Measurements from ENCODE around the gene FXYD3. TPM values are rescaled to one million over a fixed set of nuclear protein-coding genes. Genes with fewer than 3 reads are reported as not detected.
"Not testable (repeated sequence)": the region's sequence is repeated elsewhere in the genome, so short reads cannot be mapped to it uniquely, and the experiment has no call there.

FXYD3 gene
- total RNA-seq, 1 experiment from 2014 or later, result not detected

DNA sequence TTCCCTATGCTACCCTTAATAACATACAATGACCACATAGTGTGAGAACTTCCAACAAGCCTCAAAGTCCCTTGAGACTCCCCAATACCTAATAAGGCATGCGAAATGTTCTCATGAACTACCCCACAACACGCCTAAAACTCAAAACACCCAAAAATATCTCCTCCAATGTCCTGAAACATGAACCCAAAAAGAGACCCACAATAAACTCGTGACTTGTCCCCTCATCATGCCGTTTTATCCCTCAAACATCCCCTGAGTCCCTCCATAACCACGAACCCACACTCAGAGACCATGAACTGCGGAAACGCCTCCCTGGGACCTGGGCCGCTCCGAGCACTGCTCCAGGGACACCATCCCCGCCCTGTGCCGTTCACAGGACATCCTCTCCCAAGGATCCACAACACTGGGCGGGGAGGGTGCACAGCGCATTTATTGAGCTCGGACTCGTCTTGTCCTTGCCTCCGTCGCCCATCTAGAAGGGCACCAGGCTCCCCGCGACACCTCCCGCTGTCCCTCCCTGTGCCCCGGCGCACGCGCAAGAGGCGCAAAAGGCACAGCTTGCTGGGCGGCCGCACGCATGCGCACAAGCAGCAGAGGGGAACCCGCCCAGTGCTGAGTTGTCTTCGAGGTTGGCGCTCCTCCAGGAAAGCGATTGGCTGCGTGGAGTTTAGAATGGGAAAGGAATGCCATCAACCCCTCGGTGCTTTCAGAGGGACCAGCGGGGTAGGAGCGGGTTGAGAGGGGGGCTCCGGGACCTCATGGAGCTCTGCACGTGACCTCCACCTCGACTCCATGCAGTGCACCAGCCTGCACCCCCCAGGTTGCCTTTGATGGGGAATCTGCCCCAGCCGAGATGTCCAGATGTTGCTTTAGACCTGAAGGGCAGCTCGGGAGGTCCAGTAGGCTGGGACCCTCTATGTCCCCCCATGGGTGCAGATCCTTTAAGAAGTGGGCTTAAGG is 8.8 kb downstream of the FXYD3 start:
- DNase-seq (ENCODE audit: low read depth), result peak; percentile 85

DNA sequence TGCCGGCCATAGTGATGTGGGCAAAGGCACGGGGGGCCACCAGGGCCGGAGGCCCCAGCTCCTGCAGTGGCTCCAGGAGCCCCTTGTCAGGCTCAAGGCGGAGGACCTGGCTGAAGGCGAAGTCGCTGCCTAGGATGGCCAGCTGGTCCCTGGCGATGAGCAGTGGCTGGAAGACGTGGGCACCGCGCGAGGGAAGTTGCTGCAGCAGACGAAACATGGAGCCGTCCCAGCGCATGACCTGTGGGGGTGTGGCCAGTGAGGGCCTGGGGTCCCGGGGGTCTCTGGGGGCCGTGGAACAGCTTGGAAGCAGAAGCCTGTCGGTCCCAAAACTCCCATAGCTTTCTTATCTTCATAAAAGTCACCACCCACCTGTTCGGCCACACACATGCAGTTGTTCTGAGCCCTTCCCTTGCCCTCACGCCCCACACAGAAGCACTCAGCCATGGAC is 9.7 kb downstream of the FXYD3 start:
- no peak for DNase-seq (ENCODE audit: low read depth)

- DNase-seq (ENCODE audit: low read depth), result no peak
Measured at GRCh38 chr19:35125749-35126623, 10.4 kb downstream of the FXYD3 start.

DNA sequence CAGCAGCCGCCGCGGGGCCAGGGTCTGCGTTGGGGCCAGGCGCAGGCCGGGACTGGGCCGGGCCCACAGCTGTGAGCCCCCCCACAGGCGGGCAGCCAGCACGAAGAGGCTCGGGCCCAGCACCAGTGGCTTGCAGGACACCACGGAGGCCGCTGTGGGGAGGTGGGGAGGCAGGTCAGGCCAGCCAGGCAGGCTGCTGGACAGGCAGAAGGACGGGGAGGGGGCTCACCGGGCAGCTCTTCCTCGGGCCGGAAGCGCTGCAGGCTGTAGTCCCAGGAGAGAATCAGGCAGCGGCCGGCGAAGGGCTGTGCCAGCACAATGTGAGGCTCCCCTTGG is 11.0 kb downstream of the FXYD3 start:
- DNase-seq (ENCODE audit: low read depth), result no peak

DNA sequence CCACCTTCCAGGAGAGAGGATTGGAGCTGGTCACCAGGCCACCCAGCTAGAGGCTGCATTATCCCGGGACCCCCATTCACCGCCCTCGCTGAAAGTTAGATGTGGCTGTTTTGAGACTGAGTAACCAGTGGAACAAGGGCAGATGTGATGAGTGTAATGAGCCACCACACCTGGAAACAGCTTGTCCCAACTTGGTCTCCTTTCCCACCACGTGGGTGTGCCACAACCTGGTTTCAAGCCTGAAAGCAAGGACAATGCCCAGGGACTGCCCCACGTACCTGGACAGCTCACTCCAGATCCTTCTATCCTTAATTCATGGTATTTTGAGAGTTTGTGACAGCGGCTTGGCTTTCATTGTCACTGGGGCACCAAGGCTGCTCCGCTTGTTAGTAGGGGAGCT is 12.2 kb downstream of the FXYD3 start:
- no peak for DNase-seq (ENCODE audit: low read depth)

DNA sequence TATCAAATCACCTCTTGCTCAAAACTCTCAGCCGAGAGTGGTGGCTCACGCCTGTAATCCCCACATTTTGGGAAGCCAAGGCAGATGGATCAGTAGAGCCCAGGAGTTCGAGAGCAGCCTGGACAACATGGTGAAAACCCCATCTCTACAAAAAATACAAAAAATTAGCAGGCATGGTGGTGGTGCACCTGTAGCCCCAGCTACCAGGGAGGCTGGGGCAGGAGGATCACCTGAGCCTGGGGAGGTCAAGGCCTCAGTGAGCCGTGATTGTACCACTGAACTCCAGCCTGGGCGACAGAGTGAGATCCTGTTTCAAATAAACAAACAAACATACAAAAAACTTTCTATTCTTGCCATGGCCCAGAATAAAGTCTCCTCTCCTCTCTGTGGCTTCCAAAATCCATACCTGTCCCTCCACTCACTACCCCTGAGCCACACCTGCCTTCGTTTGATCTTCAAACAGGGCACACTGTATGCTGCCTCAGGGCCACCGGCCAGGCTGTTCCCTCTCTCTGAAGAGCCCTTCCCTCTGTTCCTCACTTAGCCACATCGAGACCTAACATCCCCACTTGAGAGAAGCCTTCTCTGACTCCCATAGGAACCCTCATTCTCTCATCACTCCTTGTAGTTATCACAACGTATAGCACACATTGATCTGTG is 12.9 kb downstream of the FXYD3 start:
- DNase-seq (ENCODE audit: low read depth), result no peak

DNA sequence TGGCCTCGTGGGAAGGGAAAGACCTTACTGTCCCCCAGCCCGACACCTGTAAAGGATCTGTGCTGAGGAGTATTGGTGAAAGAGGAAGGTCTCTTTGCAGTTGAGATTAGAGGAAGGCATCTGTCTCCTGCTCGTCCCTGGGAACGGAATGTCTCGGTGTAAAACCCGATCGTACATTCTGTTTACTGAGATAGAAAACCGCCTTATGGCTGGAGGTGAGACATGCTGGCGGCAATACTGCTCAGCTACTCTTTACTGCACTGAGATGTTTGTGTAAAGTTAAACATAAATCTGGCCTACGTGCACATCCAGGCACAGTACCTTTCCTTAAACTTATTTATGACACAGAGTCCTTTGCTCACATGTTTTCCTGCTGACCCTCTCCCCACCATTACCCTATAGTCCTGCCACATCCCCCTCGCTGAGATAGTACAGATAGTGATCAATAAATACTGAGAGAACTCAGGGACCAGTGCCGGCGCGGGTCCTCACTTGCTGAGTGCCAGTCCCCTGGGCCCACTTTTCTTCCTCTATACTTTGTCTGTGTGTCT is 14.2 kb downstream of the FXYD3 start:
- not testable (repeated sequence) for DNase-seq (ENCODE audit: low read depth)

- no peak for DNase-seq (ENCODE audit: low read depth)
Measured at GRCh38 chr19:35130761-35131720, 15.4 kb downstream of the FXYD3 start.

- DNase-seq (ENCODE audit: low read depth), result no peak
Measured at GRCh38 chr19:35132254-35132653, 16.6 kb downstream of the FXYD3 start.

- no peak for DNase-seq (ENCODE audit: low read depth)
Measured at GRCh38 chr19:35133826-35134225, 18.2 kb downstream of the FXYD3 start.

DNA sequence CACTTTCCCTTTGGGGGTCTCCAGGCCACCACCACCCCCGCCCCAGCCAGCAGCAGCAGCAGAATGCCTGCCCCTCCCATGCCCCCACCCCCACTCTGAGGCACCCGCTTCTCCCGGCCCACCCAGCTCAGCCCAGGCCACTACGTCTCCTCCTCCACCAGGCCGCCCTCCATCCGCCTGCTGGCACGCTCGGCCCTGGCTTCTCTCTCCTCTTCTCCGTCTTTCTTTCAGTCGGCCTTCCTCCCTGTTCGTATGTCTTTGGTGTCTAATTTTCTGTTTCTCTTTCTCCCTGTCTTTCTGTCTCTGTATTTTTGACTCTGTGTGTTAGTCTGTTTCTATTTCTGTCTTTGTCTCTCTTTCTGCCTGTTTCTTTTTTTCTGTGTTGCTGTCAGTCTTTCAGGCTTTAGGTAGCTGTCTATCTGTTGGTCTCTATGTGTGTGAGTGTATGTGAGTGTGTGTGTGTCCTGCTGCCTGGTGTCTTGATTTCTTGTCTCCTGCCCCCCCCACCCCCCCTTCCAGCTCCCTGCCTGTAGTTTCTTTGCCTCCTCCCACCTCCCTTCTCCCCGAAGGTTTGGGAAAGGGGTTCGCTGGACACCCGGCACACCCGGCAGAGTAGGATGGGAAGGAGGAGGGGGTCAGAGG is 19.1 kb downstream of the FXYD3 start, which contains the start of gene LGI4:
TSS of gene LGI4 (minus strand) at position 459 of the 642 bp plus-strand sequence. CDS start at position 80, 379 bp downstream.
- no peak for DNase-seq (ENCODE audit: low read depth)

DNA sequence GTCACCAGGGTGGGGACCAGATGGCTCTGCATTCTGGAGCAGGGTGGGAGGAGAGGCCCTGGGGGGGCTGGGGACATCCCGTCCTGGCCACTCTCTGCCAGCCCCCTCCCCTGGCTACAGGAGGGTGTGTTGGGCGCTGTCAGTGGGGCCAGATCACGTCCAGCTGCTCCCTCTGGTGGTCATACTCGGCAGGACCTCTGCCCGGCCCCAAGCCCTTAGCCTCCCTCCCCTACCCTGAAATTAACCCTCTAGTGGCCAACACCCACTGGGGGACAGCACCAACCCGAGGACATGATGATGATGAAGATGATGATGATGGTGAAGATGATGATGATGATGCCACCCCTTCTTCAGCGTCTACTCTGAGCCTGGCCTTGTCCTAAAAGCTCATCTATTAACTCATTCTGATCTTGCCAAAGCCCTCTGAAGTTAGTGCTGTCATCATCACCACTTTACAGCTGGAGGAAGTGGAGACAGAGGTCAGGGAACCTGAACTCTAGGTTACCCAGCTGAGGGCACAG is 19.8 kb downstream of the FXYD3 start:
- DNase-seq (ENCODE audit: low read depth), result peak; percentile 38

DNA sequence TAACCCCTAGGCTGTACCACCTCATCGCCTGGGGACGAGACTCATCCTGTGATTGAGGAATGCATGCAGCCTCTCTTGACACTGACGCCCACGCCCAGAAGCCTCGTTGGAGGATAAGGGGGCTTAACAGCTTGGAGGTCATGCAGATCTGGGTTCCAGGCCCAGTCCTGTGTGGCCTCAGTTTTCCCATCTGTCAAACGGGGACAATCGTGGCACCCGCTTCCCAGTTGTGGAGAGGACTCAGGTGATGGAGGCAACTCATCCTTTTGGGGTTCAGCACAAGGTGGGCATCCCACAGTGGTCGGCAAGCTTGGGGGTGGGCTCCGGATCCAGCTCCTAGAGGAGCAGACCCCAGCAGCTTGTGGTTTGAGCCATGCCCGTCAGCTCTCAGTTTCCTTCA is 20.6 kb downstream of the FXYD3 start:
- DNase-seq (ENCODE audit: low read depth), result no peak

- DNase-seq (ENCODE audit: low read depth), result no peak
Measured at GRCh38 chr19:35136977-35137702, 21.5 kb downstream of the FXYD3 start.

- no peak for DNase-seq (ENCODE audit: low read depth)
Measured at GRCh38 chr19:35138305-35138892, 22.8 kb downstream of the FXYD3 start, which contains the start of gene FXYD1. TSS of gene FXYD1 (plus strand) at chr19:35138824. CDS start at chr19:35140080, 1,256 bp downstream.

DNA sequence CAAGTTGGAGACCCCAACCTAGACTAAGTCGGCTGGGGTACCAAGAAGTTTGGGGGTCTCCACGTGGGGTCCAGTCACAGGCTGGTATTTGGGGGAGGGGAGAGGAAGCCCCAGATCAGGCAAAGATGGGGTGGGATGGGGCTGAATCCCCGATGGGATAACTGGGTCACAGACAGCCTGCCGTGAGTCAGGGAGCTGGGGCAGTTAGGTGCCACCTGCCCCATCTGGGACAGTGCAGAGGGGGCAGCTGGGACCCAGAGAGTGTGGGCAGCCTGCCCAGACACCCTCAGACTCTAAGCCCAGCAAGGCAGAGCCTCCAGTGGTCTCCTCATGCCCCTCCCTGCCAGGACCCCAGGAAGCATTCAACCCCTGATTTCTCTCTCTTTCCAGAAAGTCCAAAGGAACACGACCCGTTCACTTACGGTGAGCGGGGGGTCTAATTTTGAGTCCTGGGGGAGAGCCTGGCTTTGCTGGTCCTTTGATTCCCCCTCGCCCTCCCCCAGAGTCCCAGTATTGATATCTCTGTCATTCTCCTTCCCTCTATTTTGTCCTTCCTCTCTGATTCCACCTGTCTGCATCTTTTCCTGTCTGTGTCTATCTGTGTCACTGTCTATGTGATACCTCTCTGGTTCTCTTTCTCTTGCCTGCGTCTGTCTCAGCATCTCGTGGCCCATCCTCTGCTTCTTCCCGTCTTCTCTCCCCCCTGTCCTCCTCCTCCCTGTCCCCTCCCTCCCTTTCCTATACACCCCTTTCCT is 24.8 kb downstream of the FXYD3 start:
- no peak for DNase-seq (ENCODE audit: low read depth)
